Kidney epithelial cell (primary cell): ENCODE measurements around the gene ERAL1. TPM values are rescaled to one million over a fixed set of nuclear protein-coding genes. Genes with fewer than 3 reads are reported as not detected.

Experiments
- DNase-seq: peaks from one replicate; pipeline ENCODE4 v3.0.0-alpha.2; 2010; ENCODE audit warnings: low read depth
- H3K27me3 ChIP-seq: 2 replicates; pipeline ENCODE4 v1.6.0; 2011; ENCODE audit warnings: low read length; ENCODE audit not compliant: control insufficient read depth, insufficient read depth
- H3K36me3 ChIP-seq: 2 replicates; pipeline ENCODE4 v1.5.1; 2011; ENCODE audit warnings: low read length; ENCODE audit not compliant: control insufficient read depth, insufficient read depth
- H3K4me3 ChIP-seq: 2 replicates; pipeline ENCODE4 v1.5.1; 2011; ENCODE audit warnings: low read depth, mild to moderate bottlenecking, control low read depth, low read length
- CTCF ChIP-seq: IDR thresholded peaks from 2 replicates; pipeline ENCODE4 v1.5.1; 2011; ENCODE audit warnings: mild to moderate bottlenecking, moderate library complexity, low read length, control low read depth, inconsistent platforms; ENCODE audit not compliant: insufficient read depth, poor library complexity, severe bottlenecking
- total RNA-seq: library from RNA; depleted of rRNA; stranded (reverse); fragments of >200 nt; gene quantifications from 2 replicates; pipeline ENCODE4 v1.2.3, GENCODE V29; 2015

Gene ERAL1
- total RNA-seq, 1 donor from 2014 or later, result 54.9 TPM

GRCh38 chr17:28861393-28862203 lies 6.8 kb downstream of the ERAL1 start:
- no peak for DNase-seq
- Histone ChIP-seq H3K27me3 (no peaks in the 10 kb centered on the region), H3K4me3 (no peak overlapping the region), H3K36me3 (peaks cover 2% of the 10 kb centered on the region)
- no peak for TF ChIP-seq CTCF

GRCh38 chr17:28862561-28862960 lies 7.7 kb downstream of the ERAL1 start:
- no peak for DNase-seq
- H3K36me3 ChIP-seq, result peaks cover 2% of the 10 kb centered on the region
- no peak for TF ChIP-seq CTCF
- no peaks in the 10 kb centered on the region for H3K27me3 ChIP-seq
- H3K4me3 ChIP-seq, result no peak overlapping the region

- no peak for TF ChIP-seq CTCF
- H3K36me3 ChIP-seq, result peaks cover 2% of the 10 kb centered on the region
- no peaks in the 10 kb centered on the region for H3K27me3 ChIP-seq
- H3K4me3 ChIP-seq, result no peak overlapping the region
- DNase-seq, result no peak
These were observed 9.1 kb downstream of the ERAL1 start for GRCh38 chr17:28863953-28864352.

- no peak for TF ChIP-seq CTCF
- Histone ChIP-seq H3K27me3 (no peaks in the 10 kb centered on the region), H3K36me3 (peaks cover 2% of the 10 kb centered on the region), H3K4me3 (no peak overlapping the region)
- DNase-seq, result no peak
These were observed 10.4 kb downstream of the ERAL1 start for GRCh38 chr17:28864991-28865849.

- Histone ChIP-seq H3K27me3 (no peaks in the 10 kb centered on the region), H3K36me3 (no peaks in the 10 kb centered on the region), H3K4me3 (no peak overlapping the region)
- no peak for TF ChIP-seq CTCF
- DNase-seq, result no peak
These were observed 11.3 kb downstream of the ERAL1 start for GRCh38 chr17:28865946-28866752.
